Measurements from ENCODE around the gene TICAM1. TPM values are rescaled to one million over a fixed set of nuclear protein-coding genes. Genes with fewer than 3 reads are reported as not detected.
"Not testable (repeated sequence)": the region's sequence is repeated elsewhere in the genome, so short reads cannot be mapped to it uniquely, and the experiment has no call there.

TICAM1 gene
- total RNA-seq, 2 donors from 2014 or later: 22.4 to 40.5 TPM

DNA sequence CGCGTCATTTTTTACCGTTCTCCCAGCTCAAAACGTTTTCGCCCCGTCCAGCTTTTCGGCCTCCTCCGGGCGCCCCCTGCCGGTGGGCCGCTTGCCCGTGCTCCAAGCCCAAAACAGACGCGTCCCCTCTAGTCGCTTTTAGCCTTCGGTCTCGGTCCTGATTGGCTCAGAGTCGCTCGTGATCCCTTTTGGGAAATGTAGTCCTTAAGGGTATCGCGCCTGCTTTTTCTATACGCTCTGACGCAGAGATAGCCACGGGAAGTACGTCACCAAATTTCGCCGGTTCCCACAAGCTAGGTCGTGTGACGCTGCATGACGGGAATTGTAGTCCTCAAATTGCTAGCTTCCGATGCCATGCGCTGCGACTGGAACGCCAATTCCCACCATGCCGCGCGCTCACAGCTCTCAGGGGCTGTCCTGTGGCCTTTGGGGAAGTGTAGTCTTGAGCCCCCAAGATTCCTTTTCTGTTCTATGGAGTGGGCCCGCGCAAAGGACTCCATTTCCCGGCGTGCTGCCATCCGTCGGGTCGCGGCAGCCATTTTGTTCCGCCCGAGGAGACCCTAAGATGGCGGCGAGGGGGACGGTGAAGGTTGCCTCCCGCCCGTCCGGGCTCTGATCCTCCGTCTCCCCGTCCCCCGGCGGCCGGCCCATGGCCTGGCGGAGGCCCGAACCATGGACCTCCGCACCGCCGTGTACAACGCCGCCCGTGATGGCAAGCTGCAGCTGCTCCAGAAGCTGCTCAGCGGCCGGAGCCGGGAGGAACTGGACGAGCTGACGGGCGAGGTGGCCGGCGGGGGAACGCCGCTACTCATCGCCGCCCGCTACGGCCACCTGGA, 40.1 kb downstream of the TICAM1 start, which contains the start of gene FEM1A:
FEM1A (plus strand) TSS at position 552 of the 836 bp plus-strand sequence; CDS start at position 673, 121 bp downstream.
- intact Hi-C loops (cut with DNase I, micrococcal nuclease): no loop called here

DNA sequence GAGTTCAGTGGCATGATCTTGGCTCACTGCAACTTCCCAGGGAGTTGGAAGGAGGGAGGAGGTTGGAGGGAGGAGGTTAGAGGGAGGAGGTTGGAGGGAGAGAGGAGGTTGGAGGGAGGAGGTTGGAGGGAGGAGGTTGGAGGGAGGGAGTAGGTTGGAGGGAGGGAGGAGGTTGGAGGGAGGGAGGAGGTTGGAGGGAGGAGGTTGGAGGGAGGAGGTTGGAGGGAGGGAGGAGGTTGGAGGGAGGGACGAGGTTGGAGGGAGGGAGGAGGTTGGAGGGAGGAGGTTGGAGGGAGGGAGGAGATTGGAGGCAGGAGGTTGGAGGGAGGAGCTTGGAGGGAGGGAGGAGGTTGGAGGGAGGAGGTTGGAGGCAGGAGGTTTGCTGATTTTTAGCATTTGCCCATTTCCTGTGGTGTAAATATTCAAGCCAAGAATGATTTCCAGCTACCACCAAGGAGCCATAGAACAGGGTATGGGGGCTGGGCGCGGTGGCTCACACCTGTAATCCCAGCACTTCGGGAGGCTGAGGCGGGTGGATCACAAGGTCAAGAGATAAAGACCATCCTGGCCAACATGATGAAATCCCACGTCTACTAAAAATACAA, 45.0 kb downstream of the TICAM1 start:
- DNase-seq, ATAC-seq: not testable (repeated sequence)
- intact Hi-C loops (cut with DNase I, micrococcal nuclease): loop anchor here (5.0 to 10.0 kb wide), 2 partner anchors 52 to 54 kb away; no protein-coding TSS in a partner anchor

More for the DNA sequence above, 40.1 kb downstream of the TICAM1 start, which contains the start of gene FEM1A:
- DNase-seq (peak; percentile 98 to 100), ATAC-seq (peak; percentile 95)

DNA sequence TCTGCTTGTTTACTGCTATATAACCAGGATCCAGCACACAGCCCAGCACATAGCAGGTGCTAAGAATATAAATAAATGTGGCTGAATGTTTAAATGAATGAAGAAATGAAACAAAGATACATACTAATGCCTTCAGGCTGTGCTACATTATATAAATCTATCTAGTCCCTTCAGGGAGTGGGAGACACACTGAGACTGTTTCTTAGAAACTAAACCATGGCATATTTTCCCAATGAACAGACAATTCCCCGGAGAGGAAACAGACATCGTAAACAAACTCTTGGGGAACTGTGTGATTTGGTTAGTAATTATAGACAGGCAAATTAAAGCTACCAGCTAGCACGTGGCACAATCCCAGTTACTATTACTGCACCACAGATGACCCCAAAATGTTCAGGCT, 49.7 kb downstream of the TICAM1 start:
- intact Hi-C loops (cut with DNase I, micrococcal nuclease): loop anchor here (5.0 to 10.0 kb wide), 2 partner anchors 40 to 47 kb away; no protein-coding TSS in a partner anchor
- DNase-seq (no peak), ATAC-seq (no peak)

DNA sequence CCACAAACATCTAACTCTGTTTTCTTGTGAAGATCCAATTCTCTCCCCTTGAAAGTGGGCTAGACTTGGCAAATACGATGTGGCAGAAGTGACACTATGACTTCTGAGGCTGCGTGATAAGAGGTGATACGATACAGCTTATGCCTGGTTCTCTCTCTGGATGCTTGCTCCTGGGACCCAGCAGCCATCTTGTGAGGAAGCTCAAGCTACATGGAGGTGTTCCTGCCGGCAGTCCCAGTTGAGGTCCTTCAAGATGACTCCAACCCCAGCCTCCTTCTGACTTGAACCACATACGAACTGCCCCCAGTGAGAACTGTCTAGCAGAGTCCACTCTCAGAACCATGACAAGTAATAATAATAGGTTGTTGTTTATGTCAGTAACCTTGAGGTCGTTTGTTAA, 50.7 kb downstream of the TICAM1 start:
- intact Hi-C loops (cut with DNase I, micrococcal nuclease): loop anchor here (5.0 to 10.0 kb wide), 2 partner anchors 39 to 46 kb away; no protein-coding TSS in a partner anchor
- DNase-seq: no peak
- no peak for ATAC-seq

- ATAC-seq; intact Hi-C loops (cut with DNase I, micrococcal nuclease); DNase-seq: not testable (repeated sequence)
Observed at GRCh38 chr19:4778124-4778523, 53.4 kb downstream of the TICAM1 start.

GRCh38 chr19:4776436-4777211, 54.9 kb downstream of the TICAM1 start:
- no peak for DNase-seq
- intact Hi-C loops (cut with DNase I, micrococcal nuclease): no loop called here
- no peak for ATAC-seq

GRCh38 chr19:4775627-4776152, 55.8 kb downstream of the TICAM1 start:
- DNase-seq (no peak), ATAC-seq (no peak)
- intact Hi-C loops (cut with DNase I, micrococcal nuclease): no loop called here

- DNase-seq: no peak
- intact Hi-C loops (cut with DNase I, micrococcal nuclease): no loop called here
- ATAC-seq: no peak
Observed at GRCh38 chr19:4774136-4774535, 57.4 kb downstream of the TICAM1 start.

GRCh38 chr19:4773047-4773640, 58.4 kb downstream of the TICAM1 start:
- ATAC-seq: no peak
- no peak for DNase-seq
- intact Hi-C loops (cut with DNase I, micrococcal nuclease): no loop called here

- DNase-seq (no peak), ATAC-seq (no peak)
- intact Hi-C loops (cut with DNase I, micrococcal nuclease): no loop called here
Observed at GRCh38 chr19:4772566-4772965, 58.9 kb downstream of the TICAM1 start.

- ATAC-seq (peak; percentile 81), DNase-seq (peak; percentile 70 to 86)
- intact Hi-C loops (cut with DNase I, micrococcal nuclease): no loop called here
Observed at GRCh38 chr19:4768934-4769777, 62.4 kb downstream of the TICAM1 start.

Small RNAs within 50 kb of the gene (microRNA-seq; reads per million reads assigned to microRNA genes)
- gene MIR7-3: 2.1 to 2.7 reads per million in 2 donors

Other genes starting within 250 kb of the TICAM1 start
- gene TNFAIP8L1, start 192.2 kb downstream of the TICAM1 start, total RNA-seq: 1 to 10 TPM; 9.0 to 9.4 TPM
- 10 to 100 TPM; 75.5 to 96.0 TPM for gene MYDGF, start 161.4 kb downstream of the TICAM1 start, total RNA-seq
- gene DPP9, start 107.9 kb downstream of the TICAM1 start, total RNA-seq: 10 to 100 TPM; 59.9 to 72.8 TPM
- 10 to 100 TPM; 10.9 to 11.2 TPM for gene FEM1A, start 40.0 kb downstream of the TICAM1 start, total RNA-seq
- gene PLIN3, start 36.0 kb upstream of the TICAM1 start, total RNA-seq: 100 to 1,000 TPM; 121 to 152 TPM
- under 1 TPM; 0.21 to 0.42 TPM for gene ARRDC5, start 71.2 kb upstream of the TICAM1 start, total RNA-seq
- gene UHRF1, start 77.8 kb upstream of the TICAM1 start, total RNA-seq: 10 to 100 TPM in 1 of 2 donors, 1 to 10 TPM in 1; 4.2 to 10.0 TPM
- 10 to 100 TPM; 43.9 to 46.2 TPM for gene KDM4B, start 137.4 kb upstream of the TICAM1 start, total RNA-seq

Measured in left colon (tissue), 2 donors.